C4-2B (cell line): Measurements from ENCODE around the gene ASCL3.

Experiments
- H3K27ac ChIP-seq: fragments of 450-650 bp; 2 replicates; pipeline ENCODE4 v1.5.1; 2017
- ZFX ChIP-seq: fragments of 450-650 bp; IDR thresholded peaks from 2 replicates; pipeline ENCODE4 v1.6.1; 2017
- TF ChIP-seq, protein P1 (sequence below): fragments of 450-650 bp; conservative IDR thresholded peaks from 2 replicates; pipeline ENCODE4 v1.5.1; 2017; ENCODE audit warnings: mild to moderate bottlenecking

Gene ASCL3

DNA sequence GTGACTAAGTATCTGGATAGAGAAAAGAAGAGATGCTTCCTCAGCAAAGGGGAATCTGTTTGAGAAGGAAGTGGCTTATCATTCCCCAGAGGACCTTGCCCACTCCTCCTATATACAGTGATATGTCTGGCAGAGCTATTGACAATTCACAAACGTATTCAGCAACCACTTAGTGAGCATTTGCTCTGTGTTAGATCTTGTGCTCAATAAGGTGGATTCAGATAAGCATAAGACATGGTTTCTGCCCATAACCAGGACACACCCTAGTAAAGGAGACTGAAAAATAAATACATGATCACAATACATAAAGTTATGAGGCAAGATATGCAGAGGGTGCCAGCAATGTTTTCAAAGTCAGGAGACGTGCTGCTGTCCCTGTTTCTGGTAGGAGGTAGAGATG, 20.0 kb upstream of the ASCL3 start:
- TF ChIP-seq, protein P1, sequence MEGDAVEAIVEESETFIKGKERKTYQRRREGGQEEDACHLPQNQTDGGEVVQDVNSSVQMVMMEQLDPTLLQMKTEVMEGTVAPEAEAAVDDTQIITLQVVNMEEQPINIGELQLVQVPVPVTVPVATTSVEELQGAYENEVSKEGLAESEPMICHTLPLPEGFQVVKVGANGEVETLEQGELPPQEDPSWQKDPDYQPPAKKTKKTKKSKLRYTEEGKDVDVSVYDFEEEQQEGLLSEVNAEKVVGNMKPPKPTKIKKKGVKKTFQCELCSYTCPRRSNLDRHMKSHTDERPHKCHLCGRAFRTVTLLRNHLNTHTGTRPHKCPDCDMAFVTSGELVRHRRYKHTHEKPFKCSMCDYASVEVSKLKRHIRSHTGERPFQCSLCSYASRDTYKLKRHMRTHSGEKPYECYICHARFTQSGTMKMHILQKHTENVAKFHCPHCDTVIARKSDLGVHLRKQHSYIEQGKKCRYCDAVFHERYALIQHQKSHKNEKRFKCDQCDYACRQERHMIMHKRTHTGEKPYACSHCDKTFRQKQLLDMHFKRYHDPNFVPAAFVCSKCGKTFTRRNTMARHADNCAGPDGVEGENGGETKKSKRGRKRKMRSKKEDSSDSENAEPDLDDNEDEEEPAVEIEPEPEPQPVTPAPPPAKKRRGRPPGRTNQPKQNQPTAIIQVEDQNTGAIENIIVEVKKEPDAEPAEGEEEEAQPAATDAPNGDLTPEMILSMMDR: no peak
- TF ChIP-seq ZFX: no peak
- H3K27ac ChIP-seq: no peak overlapping the region

- H3K27ac ChIP-seq: no peak overlapping the region
- no peak for TF ChIP-seq ZFX
- TF ChIP-seq, protein P1: no peak
Measured at GRCh38 chr11:8961401-8961800, 18.6 kb upstream of the ASCL3 start.

GRCh38 chr11:8959546-8960166, 16.8 kb upstream of the ASCL3 start:
- TF ChIP-seq, protein P1: peak; percentile 83
- no peak for TF ChIP-seq ZFX
- H3K27ac ChIP-seq: no peak overlapping the region

GRCh38 chr11:8956860-8957259, 14.0 kb upstream of the ASCL3 start:
- TF ChIP-seq ZFX: no peak
- TF ChIP-seq, protein P1: no peak
- H3K27ac ChIP-seq: no peak overlapping the region

DNA sequence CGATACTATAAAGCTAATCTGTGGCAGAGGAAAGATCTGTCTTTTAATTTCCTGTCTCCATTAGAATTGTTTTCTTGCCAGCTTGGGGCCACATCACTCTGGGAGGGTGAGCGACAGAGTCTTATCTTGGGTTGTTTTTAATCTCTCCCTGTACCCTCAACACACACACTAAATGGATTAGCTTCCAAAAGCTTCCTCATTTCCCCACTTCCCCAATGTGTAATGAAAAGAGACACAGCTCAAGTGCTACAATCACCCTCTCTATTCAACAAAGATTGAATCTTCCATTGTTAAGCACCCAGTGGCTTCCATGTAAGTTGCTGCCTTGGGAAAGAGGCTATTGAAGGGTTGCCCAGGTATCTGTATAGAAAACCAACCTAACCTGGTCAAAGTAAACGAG, 6.1 kb upstream of the ASCL3 start:
- H3K27ac ChIP-seq: no peak overlapping the region
- TF ChIP-seq, protein P1: no peak
- TF ChIP-seq ZFX: no peak

- no peak overlapping the region for H3K27ac ChIP-seq
- no peak for TF ChIP-seq ZFX
- TF ChIP-seq, protein P1: no peak
Measured at GRCh38 chr11:8947230-8947943, 4.6 kb upstream of the ASCL3 start.

GRCh38 chr11:8941341-8942103, 1.3 kb downstream of the ASCL3 start:
- no peak for TF ChIP-seq ZFX
- TF ChIP-seq, protein P1: no peak
- H3K27ac ChIP-seq: no peak overlapping the region
